Neuronal stem cell (in vitro differentiated cells): ENCODE measurements around the gene XRCC3.

ENCODE experiments used
- DNase-seq: peaks from one replicate; pipeline ENCODE4 v3.0.0-alpha.2; 2013; ENCODE audit warnings: low spot score
- H2AFZ ChIP-seq: one replicate; pipeline ENCODE4 v1.6.1; 2013; ENCODE audit warnings: mild to moderate bottlenecking, low read length, inconsistent platforms
- H2AK5ac ChIP-seq: 2 replicates; pipeline ENCODE4 v1.6.1; 2013; ENCODE audit warnings: low read depth, mild to moderate bottlenecking, inconsistent platforms, low read length, moderate library complexity, mixed read lengths
- H2BK120ac ChIP-seq: 2 replicates; pipeline ENCODE4 v1.6.1; 2013; ENCODE audit warnings: low read depth, mild to moderate bottlenecking, inconsistent platforms, low read length, moderate library complexity, mixed read lengths
- H2BK12ac ChIP-seq: one replicate; pipeline ENCODE4 v1.6.1; 2013; ENCODE audit warnings: low read length, inconsistent platforms
- H2BK15ac ChIP-seq: 2 replicates; pipeline ENCODE4 v1.6.1; 2013; ENCODE audit warnings: mild to moderate bottlenecking, low read length, inconsistent platforms, mixed read lengths
- H2BK5ac ChIP-seq: one replicate; pipeline ENCODE4 v1.6.1; 2013; ENCODE audit warnings: inconsistent platforms, mild to moderate bottlenecking, low read length, moderate library complexity
- H3K14ac ChIP-seq: one replicate; pipeline ENCODE4 v1.6.1; 2013; ENCODE audit warnings: low read length, inconsistent platforms
- H3K18ac ChIP-seq: 2 replicates; pipeline ENCODE4 v1.6.1; 2013; ENCODE audit warnings: low read length, inconsistent platforms
- H3K23ac ChIP-seq: 2 replicates; pipeline ENCODE4 v1.6.1; 2013; ENCODE audit warnings: low read depth, mild to moderate bottlenecking, mixed read lengths, low read length, inconsistent platforms; ENCODE audit not compliant: poor library complexity
- H3K27ac ChIP-seq: replicated peaks from 3 replicates; pipeline ENCODE4 v1.5.1; 2013; ENCODE audit warnings: low read length, inconsistent platforms
- H3K27me3 ChIP-seq, 3 experiments: 2 replicates each; pipeline ENCODE4 v1.6.1; 2013; ENCODE audit warnings: low read length in 3 of 3, mild to moderate bottlenecking in 2 of 3, inconsistent platforms in 1 of 3, low read depth in 1 of 3, mixed read lengths in 1 of 3, moderate library complexity in 1 of 3; ENCODE audit not compliant: control insufficient read depth in 3 of 3, insufficient read depth in 3 of 3
- H3K36me3 ChIP-seq, 2 donors: replicated peaks in 1 of 2; 2 replicates each; pipeline ENCODE4 v1.6.1; 2013; ENCODE audit warnings: low read length in 2 of 2; ENCODE audit not compliant: control insufficient read depth in 2 of 2, insufficient read depth in 2 of 2
- H3K4ac ChIP-seq: 2 replicates; pipeline ENCODE4 v1.6.1; 2013; ENCODE audit warnings: inconsistent platforms, mild to moderate bottlenecking, low read length, moderate library complexity
- H3K4me1 ChIP-seq, 2 donors: 1 replicate in 1 of 2; 2 replicates in 1 of 2; pipeline ENCODE4 v1.6.1; 2013; ENCODE audit warnings: low read length in 2 of 2, low read depth in 1 of 2; ENCODE audit not compliant: control insufficient read depth in 2 of 2, insufficient read depth in 1 of 2
- H3K4me2 ChIP-seq: one replicate; pipeline ENCODE4 v1.6.1; 2013; ENCODE audit warnings: mild to moderate bottlenecking, low read length, inconsistent platforms; ENCODE audit not compliant: insufficient read depth, poor library complexity, severe bottlenecking
- H3K4me3 ChIP-seq, 2 donors: 2 replicates each; pipeline ENCODE4 v1.5.1; 2013; ENCODE audit warnings: low read length in 2 of 2, mild to moderate bottlenecking in 2 of 2, inconsistent platforms in 1 of 2, moderate library complexity in 1 of 2
- H3K79me1 ChIP-seq: one replicate; pipeline ENCODE4 v1.6.1; 2013; ENCODE audit warnings: low read depth, mild to moderate bottlenecking, inconsistent platforms, low read length, moderate library complexity
- H3K9ac ChIP-seq: one replicate; pipeline ENCODE4 v1.6.1; 2013; ENCODE audit warnings: mild to moderate bottlenecking, low read depth, low read length, inconsistent platforms; ENCODE audit not compliant: poor library complexity
- H3K9me3 ChIP-seq, 2 donors: replicated peaks in 1 of 2; 2 replicates each; pipeline versions ENCODE3 to v1.6.1; 2013; ENCODE audit warnings: low read length in 2 of 2, mild to moderate bottlenecking in 2 of 2, inconsistent platforms in 1 of 2, low read depth in 1 of 2, mixed read lengths in 1 of 2, moderate library complexity in 1 of 2; ENCODE audit not compliant: control insufficient read depth in 2 of 2, insufficient read depth in 1 of 2
- H4K8ac ChIP-seq: one replicate; pipeline ENCODE4 v1.6.1; 2013; ENCODE audit warnings: low read depth, mild to moderate bottlenecking, inconsistent platforms, low read length, moderate library complexity
- H4K91ac ChIP-seq: one replicate; pipeline ENCODE4 v1.6.1; 2013; ENCODE audit warnings: low read length, low read depth, mild to moderate bottlenecking, inconsistent platforms; ENCODE audit not compliant: poor library complexity
- WGBS, 2 donors: extraction: QIAGEN DNeasy Blood & Tissue Kit; methylation state at CpG; one replicate each; pipeline ENCODE4 v1.1.7; 2013; ENCODE audit warnings: missing lambda C conversion rate in 2 of 2, mixed read lengths in 1 of 2; ENCODE audit not compliant: insufficient read length in 2 of 2, insufficient replicate concordance in 1 of 2; ENCODE audit errors: extremely low coverage in 2 of 2; 5-methylcytosine and 5-hydroxymethylcytosine counted together

Gene XRCC3

GRCh38 chr14:103703433-103704385 is 11.5 kb downstream of the XRCC3 start:
- DNase-seq: no peak
- no peak overlapping the region for H2BK15ac ChIP-seq
- no peak overlapping the region for H3K4me2 ChIP-seq
- peaks cover 11% of the 10 kb centered on the region for H3K79me1 ChIP-seq
- H3K4me3 ChIP-seq: no peak overlapping the region
- no peaks in the 10 kb centered on the region for H3K27me3 ChIP-seq
- H2BK12ac ChIP-seq: no peak overlapping the region
- H2AFZ ChIP-seq: no peak overlapping the region
- no peak overlapping the region for H4K91ac ChIP-seq
- no peak overlapping the region for H3K18ac ChIP-seq
- peak overlapping the region; percentile 86 for H3K9ac ChIP-seq
- H2BK120ac ChIP-seq: no peak overlapping the region
- peaks cover 65 to 96% of the 10 kb centered on the region in 2 donors for H3K36me3 ChIP-seq
- H3K9me3 ChIP-seq: no peaks in the 10 kb centered on the region
- no peak overlapping the region for H2AK5ac ChIP-seq
- no peak overlapping the region for H3K23ac ChIP-seq
- no peak overlapping the region for H3K14ac ChIP-seq
- H2BK5ac ChIP-seq: no peak overlapping the region
- no CpG with 5 or more reads among the region's 24 CpGs for WGBS, 2 donors
- peak overlapping the region; percentile 72 for H3K4ac ChIP-seq
- no peak overlapping the region for H3K27ac ChIP-seq
- peaks cover 0 to 29% of the 10 kb centered on the region in 2 donors for H3K4me1 ChIP-seq
- no peak overlapping the region for H4K8ac ChIP-seq

GRCh38 chr14:103702497-103703432 is 12.5 kb downstream of the XRCC3 start:
- peaks cover 7% of the 10 kb centered on the region for H3K79me1 ChIP-seq
- H2BK120ac ChIP-seq: no peak overlapping the region
- H3K23ac ChIP-seq: peak overlapping the region; percentile 22
- H2BK5ac ChIP-seq: no peak overlapping the region
- no peak overlapping the region for H3K27ac ChIP-seq
- H4K91ac ChIP-seq: no peak overlapping the region
- WGBS, 2 donors: no CpG with 5 or more reads among the region's 29 CpGs
- peak overlapping the region; percentile 45 for H3K9ac ChIP-seq
- no peaks in the 10 kb centered on the region for H3K27me3 ChIP-seq
- H4K8ac ChIP-seq: no peak overlapping the region
- H3K4ac ChIP-seq: no peak overlapping the region
- no peak overlapping the region for H3K4me2 ChIP-seq
- H3K14ac ChIP-seq: no peak overlapping the region
- no peak overlapping the region for H2AFZ ChIP-seq
- DNase-seq: no peak
- H3K36me3 ChIP-seq: peaks cover 65 to 96% of the 10 kb centered on the region in 2 donors
- no peaks in the 10 kb centered on the region for H3K9me3 ChIP-seq
- no peak overlapping the region for H2BK12ac ChIP-seq
- H3K4me3 ChIP-seq: no peak overlapping the region
- no peak overlapping the region for H3K18ac ChIP-seq
- no peak overlapping the region for H2AK5ac ChIP-seq
- H2BK15ac ChIP-seq: no peak overlapping the region
- H3K4me1 ChIP-seq: peaks cover 0 to 29% of the 10 kb centered on the region in 2 donors

GRCh38 chr14:103702095-103702494 is 13.2 kb downstream of the XRCC3 start:
- Histone ChIP-seq H3K9me3 (no peaks in the 10 kb centered on the region), H4K91ac (no peak overlapping the region), H3K9ac (no peak overlapping the region), H3K27me3 (no peaks in the 10 kb centered on the region), H3K79me1 (peaks cover 10% of the 10 kb centered on the region), H2BK12ac (no peak overlapping the region), H3K4me2 (no peak overlapping the region), H3K27ac (no peak overlapping the region), H2AFZ (no peak overlapping the region), H3K23ac (no peak overlapping the region), H3K18ac (no peak overlapping the region), H3K4ac (no peak overlapping the region), H2BK5ac (no peak overlapping the region), H4K8ac (no peak overlapping the region), H3K14ac (no peak overlapping the region), H2AK5ac (no peak overlapping the region), H2BK15ac (no peak overlapping the region), H3K4me3 (no peak overlapping the region), H2BK120ac (no peak overlapping the region), H3K4me1 (peaks cover 0 to 29% of the 10 kb centered on the region in 2 donors), H3K36me3 (peaks cover 62 to 96% of the 10 kb centered on the region in 2 donors)
- DNase-seq: no peak
- WGBS, 2 donors: no CpG with 5 or more reads among the region's 5 CpGs
